PC-9 (cell line): Measurements from ENCODE around the gene UGT2A3. TPM values are rescaled to one million over a fixed set of nuclear protein-coding genes. Genes with fewer than 3 reads are reported as not detected.

Experiments used
- BruUV-seq: library from RNA; stranded (reverse); fragments of 400-500 nt; replicated peaks from 2 replicates; lab custom pipeline; 2021; lab: Mats Ljungman, UMichigan
- CTCF ChIA-PET: fragments of 300-600 bp; sonication (Branson Sonifier 250); formaldehyde crosslinking; loops from one replicate; lab custom pipeline; 2022; ENCODE audit warnings: antibody characterized with exemption; lab: Charles Lee
- POLR2A ChIA-PET: fragments of 300-600 bp; sonication (Branson Sonifier 250); formaldehyde crosslinking; loops from one replicate; lab custom pipeline; 2022; ENCODE audit warnings: antibody characterized with exemption; ENCODE audit not compliant: unreplicated experiment; lab: Charles Lee
- DNase-seq, 2 experiments: peaks; one replicate each; pipeline versions ENCODE4 v3.0.0 to v3.0.0-alpha.2; 2015 to 2022; ENCODE audit warnings: mixed read lengths in 1 of 2
- H2AFZ ChIP-seq: fragments of 200-600 bp; sonication (generic); 2 replicates; pipeline ENCODE4 v1.8.1; 2017; ENCODE audit warnings: antibody characterized with exemption
- H3F3A ChIP-seq: fragments of 200-600 bp; sonication (generic); 2 replicates; pipeline ENCODE4 v1.8.1; 2017; ENCODE audit warnings: antibody characterized with exemption, mild to moderate bottlenecking, low read depth; ENCODE audit not compliant: insufficient read depth
- H3K27ac ChIP-seq: fragments of 200-600 bp; sonication (generic); 2 replicates; pipeline ENCODE4 v1.6.1; 2016; ENCODE audit warnings: mixed run types
- H3K27me3 ChIP-seq: fragments of 200-600 bp; sonication (generic); 2 replicates; pipeline ENCODE4 v1.6.1; 2016; ENCODE audit warnings: low read depth, mixed run types; ENCODE audit not compliant: insufficient read depth
- H3K36me3 ChIP-seq: fragments of 200-600 bp; sonication (generic); 2 replicates; pipeline ENCODE4 v1.6.1; 2016; ENCODE audit warnings: low read depth, mixed run types
- H3K4me1 ChIP-seq: fragments of 200-600 bp; sonication (generic); replicated peaks from 2 replicates; pipeline ENCODE4 v1.6.1; 2016; ENCODE audit warnings: mixed run types; ENCODE audit not compliant: insufficient read depth
- H3K4me2 ChIP-seq: fragments of 200-600 bp; sonication (generic); 2 replicates; pipeline ENCODE4 v1.6.1; 2017; ENCODE audit warnings: mixed run types
- H3K4me3 ChIP-seq: fragments of 200-600 bp; sonication (generic); 2 replicates; pipeline ENCODE4 v1.6.1; 2016; ENCODE audit warnings: mixed run types
- H3K79me2 ChIP-seq: fragments of 200-600 bp; sonication (generic); 2 replicates; pipeline ENCODE4 v1.6.1; 2017; ENCODE audit warnings: low read depth, mixed run types
- H3K9me2 ChIP-seq: fragments of 200-600 bp; sonication (generic); 2 replicates; pipeline ENCODE4 v1.8.1; 2017; ENCODE audit warnings: mild to moderate bottlenecking; ENCODE audit not compliant: insufficient read depth
- H3K9me3 ChIP-seq: fragments of 200-600 bp; sonication (generic); 2 replicates; pipeline ENCODE4 v1.8.1; 2016; ENCODE audit warnings: low read depth; ENCODE audit not compliant: insufficient read depth
- H4K20me1 ChIP-seq: fragments of 200-600 bp; sonication (generic); 2 replicates; pipeline ENCODE4 v1.8.1; 2017; ENCODE audit not compliant: insufficient read depth
- CTCF ChIP-seq: fragments of 200-600 bp; sonication (generic); conservative IDR thresholded peaks from 2 replicates; pipeline ENCODE4 v1.6.1; 2017; ENCODE audit warnings: mixed run types, antibody characterized with exemption, mild to moderate bottlenecking, moderate library complexity
- EZH2 ChIP-seq: fragments of 200-600 bp; sonication (generic); IDR thresholded peaks from 2 replicates; pipeline ENCODE4 v1.8.0; 2017; ENCODE audit warnings: antibody characterized with exemption, low read depth
- intact Hi-C: fragments of 100-400 bp; cut with micrococcal nuclease; formaldehyde crosslinking; loops from one replicate; pipeline ENCODE4 v1.10.0; 2022; ENCODE audit not compliant: unreplicated experiment
- total RNA-seq: library from RNA; stranded (reverse); gene quantifications from 2 replicates; pipeline ENCODE4 v1.2.3, GENCODE V29; 2021

UGT2A3 gene
- total RNA-seq, 1 experiment from 2014 or later = not detected

- Histone ChIP-seq H4K20me1 (no peaks in the 10 kb centered on the region), H3K27ac (no peak overlapping the region), H2AFZ (no peak overlapping the region), H3K4me1 (no peaks in the 10 kb centered on the region), H3K4me3 (no peak overlapping the region), H3K9me3 (no peaks in the 10 kb centered on the region), H3K36me3 (no peaks in the 10 kb centered on the region), H3F3A (no peaks in the 10 kb centered on the region), H3K27me3 (no peaks in the 10 kb centered on the region), H3K79me2 (no peaks in the 10 kb centered on the region), H3K9me2 (no peaks in the 10 kb centered on the region), H3K4me2 (no peak overlapping the region)
- no peak for DNase-seq
- TF ChIP-seq EZH2 = no peak
- TF ChIP-seq CTCF = no peak
- ChIA-PET POLR2A (no interaction called here), CTCF (no interaction called here)
- BruUV-seq = no TSS peak
- intact Hi-C loops = no loop called here
Observed at GRCh38 chr4:68896749-68897148, 54.9 kb downstream of the UGT2A3 start.

- H3K36me3 ChIP-seq = no peaks in the 10 kb centered on the region
- BruUV-seq = no TSS peak
- DNase-seq = no peak
- H3K9me2 ChIP-seq = no peaks in the 10 kb centered on the region
- H4K20me1 ChIP-seq = no peaks in the 10 kb centered on the region
- H3K9me3 ChIP-seq = no peaks in the 10 kb centered on the region
- no peaks in the 10 kb centered on the region for H3K4me1 ChIP-seq
- no peak for TF ChIP-seq CTCF
- no peak for TF ChIP-seq EZH2
- CTCF ChIA-PET = no interaction called here
- no peak overlapping the region for H3K4me2 ChIP-seq
- no peak overlapping the region for H3K4me3 ChIP-seq
- no peak overlapping the region for H2AFZ ChIP-seq
- H3K27me3 ChIP-seq = no peaks in the 10 kb centered on the region
- no peaks in the 10 kb centered on the region for H3F3A ChIP-seq
- POLR2A ChIA-PET = no interaction called here
- intact Hi-C loops = no loop called here
- no peak overlapping the region for H3K27ac ChIP-seq
- no peaks in the 10 kb centered on the region for H3K79me2 ChIP-seq
Observed at GRCh38 chr4:68895561-68896198, 55.9 kb downstream of the UGT2A3 start.

GRCh38 chr4:68892861-68893260 lies 58.7 kb downstream of the UGT2A3 start:
- CTCF ChIA-PET = no interaction called here
- H3K79me2 ChIP-seq = no peaks in the 10 kb centered on the region
- H3K27ac ChIP-seq = no peak overlapping the region
- H3K9me3 ChIP-seq = no peaks in the 10 kb centered on the region
- H3K4me1 ChIP-seq = no peaks in the 10 kb centered on the region
- DNase-seq = no peak
- no peak overlapping the region for H2AFZ ChIP-seq
- no peaks in the 10 kb centered on the region for H3K9me2 ChIP-seq
- no peaks in the 10 kb centered on the region for H3K36me3 ChIP-seq
- no peaks in the 10 kb centered on the region for H3K27me3 ChIP-seq
- no peaks in the 10 kb centered on the region for H4K20me1 ChIP-seq
- no TSS peak for BruUV-seq
- TF ChIP-seq EZH2 (no peak), CTCF (no peak)
- no peaks in the 10 kb centered on the region for H3F3A ChIP-seq
- no peak overlapping the region for H3K4me2 ChIP-seq
- H3K4me3 ChIP-seq = no peak overlapping the region
- intact Hi-C loops = no loop called here
- POLR2A ChIA-PET = interaction anchor here (0.5 kb wide), 1 partner anchor 17 kb away, joined by 8 read pairs; no protein-coding TSS in a partner anchor
